Measurements from ENCODE around the gene NEGR1.

Gene NEGR1

GRCh38 chr1:71859806-71860205 is 422.5 kb downstream of the NEGR1 start:
- ChIA-PET CTCF (interaction anchor here (0.9 to 1.0 kb wide), 2 partner anchors 13 to 272 kb away, joined by 3 read pairs; no protein-coding TSS in a partner anchor), POLR2A (no interaction called here)
- DNase-seq (ENCODE audit: low read depth, low spot score): no peak
- no peak overlapping the region for H3K4me3 ChIP-seq (ENCODE audit: low read depth, low read length)
- TF ChIP-seq CTCF (IDR thresholded peaks at IDR 0.05; ENCODE audit: insufficient read depth, low read length, missing control alignments): no peak

DNA sequence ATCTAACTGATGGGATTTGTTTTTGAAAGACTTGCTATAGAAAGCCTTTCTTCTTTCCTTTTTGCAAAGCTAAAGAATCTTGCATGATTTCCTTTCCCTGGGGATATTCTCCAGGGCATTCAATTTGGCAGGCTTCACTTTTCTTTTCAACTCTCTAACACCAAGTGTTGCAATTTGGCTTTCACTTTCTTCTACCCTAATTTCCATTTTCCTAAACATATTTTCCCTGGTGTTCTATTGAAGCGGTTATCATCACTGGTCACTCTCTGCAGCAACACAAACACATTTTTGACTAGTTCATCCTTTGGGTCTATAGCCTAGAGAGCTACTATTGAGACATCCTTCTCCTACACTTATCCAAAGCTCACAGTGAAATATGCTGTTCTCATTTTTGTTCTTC is 424.5 kb downstream of the NEGR1 start:
- POLR2A ChIA-PET: interaction anchor here (0.7 kb wide), 1 partner anchor 142 kb away, joined by 3 read pairs; no protein-coding TSS in a partner anchor
- no peak overlapping the region for H3K4me3 ChIP-seq (ENCODE audit: low read depth, low read length)
- no peak for DNase-seq (ENCODE audit: low read depth, low spot score)
- CTCF ChIA-PET: no interaction called here
- TF ChIP-seq CTCF (IDR thresholded peaks at IDR 0.05; ENCODE audit: insufficient read depth, low read length, missing control alignments): no peak

DNA sequence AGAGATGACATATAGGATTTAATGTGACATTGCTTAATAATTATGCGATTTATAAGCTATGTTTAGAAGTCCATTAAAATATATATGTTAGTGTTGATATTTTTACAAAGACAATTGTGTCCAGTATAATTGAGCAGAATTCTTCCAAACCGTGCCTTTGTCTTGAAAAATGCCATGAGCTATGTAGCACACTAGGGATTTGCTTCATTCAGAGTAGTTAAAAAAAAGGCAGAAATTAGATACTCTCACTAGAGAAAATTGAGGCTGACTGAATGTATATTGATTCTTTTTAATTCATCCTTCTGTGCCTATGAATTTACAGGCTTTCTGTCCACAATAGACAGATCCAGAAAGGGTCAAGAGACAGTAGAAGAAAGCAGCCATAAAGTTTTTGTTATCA is 429.0 kb downstream of the NEGR1 start:
- no peak overlapping the region for H3K4me3 ChIP-seq (ENCODE audit: low read depth, low read length)
- ChIA-PET POLR2A (no interaction called here), CTCF (no interaction called here)
- no peak for DNase-seq (ENCODE audit: low read depth, low spot score)
- TF ChIP-seq CTCF (IDR thresholded peaks at IDR 0.05; ENCODE audit: insufficient read depth, low read length, missing control alignments): no peak

GRCh38 chr1:71850936-71851335 is 431.4 kb downstream of the NEGR1 start:
- DNase-seq (ENCODE audit: low read depth, low spot score): no peak
- no peak for TF ChIP-seq CTCF (IDR thresholded peaks at IDR 0.05; ENCODE audit: insufficient read depth, low read length, missing control alignments)
- no peak overlapping the region for H3K4me3 ChIP-seq (ENCODE audit: low read depth, low read length)
- POLR2A ChIA-PET: no interaction called here
- CTCF ChIA-PET: no interaction called here

- H3K4me3 ChIP-seq (ENCODE audit: low read depth, low read length): no peak overlapping the region
- CTCF ChIA-PET: no interaction called here
- POLR2A ChIA-PET: no interaction called here
- no peak for DNase-seq (ENCODE audit: low read depth, low spot score)
- no peak for TF ChIP-seq CTCF (IDR thresholded peaks at IDR 0.05; ENCODE audit: insufficient read depth, low read length, missing control alignments)
Observed at GRCh38 chr1:71850515-71850914, 431.8 kb downstream of the NEGR1 start.

DNA sequence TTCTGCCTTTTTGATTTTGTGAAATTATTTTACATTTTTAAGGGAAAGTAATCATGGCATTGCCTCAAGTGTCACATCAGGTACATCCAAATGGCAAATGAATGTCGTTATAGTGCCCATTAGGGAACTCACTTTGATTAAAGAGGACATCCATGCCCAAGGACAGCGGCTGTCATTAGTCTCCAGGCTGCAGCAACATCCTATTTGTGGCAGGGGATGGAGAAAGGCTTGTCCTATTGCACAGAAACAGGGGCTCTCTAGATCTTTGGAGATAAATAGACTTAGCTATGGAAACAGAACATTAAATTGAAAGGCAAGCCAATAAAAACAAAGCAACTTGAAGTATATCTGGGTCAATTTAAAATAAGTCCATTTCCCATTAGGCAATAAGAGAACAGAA is 439.3 kb downstream of the NEGR1 start:
- H3K4me3 ChIP-seq (ENCODE audit: low read depth, low read length): no peak overlapping the region
- DNase-seq (ENCODE audit: low read depth, low spot score): no peak
- ChIA-PET CTCF (no interaction called here), POLR2A (interaction anchor here (0.5 kb wide), 1 partner anchor 212 kb away, joined by 3 read pairs; no protein-coding TSS in a partner anchor)
- TF ChIP-seq CTCF (IDR thresholded peaks at IDR 0.05; ENCODE audit: insufficient read depth, low read length, missing control alignments): no peak

Measured in AG04449 (cell line).